NCI-H146 (cell line): ENCODE measurements around the gene IQGAP2.

Experiments
- DNase-seq: peaks from one replicate; lab custom pipeline; 2025; lab: John Stamatoyannopoulos, UW

IQGAP2 gene

GRCh38 chr5:76385540-76385939 is 17.5 kb upstream of the IQGAP2 start:
- DNase-seq: no peak

GRCh38 chr5:76386360-76386759 is 16.7 kb upstream of the IQGAP2 start:
- no peak for DNase-seq

- no peak for DNase-seq
Measured at GRCh38 chr5:76388236-76388635, 14.8 kb upstream of the IQGAP2 start.

GRCh38 chr5:76388791-76389512 is 14.1 kb upstream of the IQGAP2 start:
- DNase-seq: no peak

GRCh38 chr5:76389513-76390154 is 13.5 kb upstream of the IQGAP2 start:
- DNase-seq: no peak

GRCh38 chr5:76391014-76391413 is 12.1 kb upstream of the IQGAP2 start:
- DNase-seq: no peak

- no peak for DNase-seq
Measured at GRCh38 chr5:76393035-76393680, 9.9 kb upstream of the IQGAP2 start.

GRCh38 chr5:76397200-76397599 is 5.9 kb upstream of the IQGAP2 start:
- DNase-seq: no peak

- DNase-seq: no peak
Measured at GRCh38 chr5:76399268-76399667, 3.8 kb upstream of the IQGAP2 start.

- DNase-seq: no peak
Measured at GRCh38 chr5:76400466-76400865, 2.6 kb upstream of the IQGAP2 start.

GRCh38 chr5:76401801-76402250 is 1.3 kb upstream of the IQGAP2 start:
- DNase-seq: no peak

GRCh38 chr5:76402251-76402885 is 717 bp upstream of the IQGAP2 start:
- DNase-seq: no peak

- no peak for DNase-seq
Measured at GRCh38 chr5:76403766-76404222, 709 bp downstream of the IQGAP2 start.

GRCh38 chr5:76404223-76405211 is 1.4 kb downstream of the IQGAP2 start:
- DNase-seq: no peak

GRCh38 chr5:76406014-76406413 is 2.9 kb downstream of the IQGAP2 start:
- DNase-seq: no peak

GRCh38 chr5:76406673-76407072 is 3.6 kb downstream of the IQGAP2 start:
- DNase-seq: no peak

GRCh38 chr5:76408104-76408654 is 5.1 kb downstream of the IQGAP2 start:
- no peak for DNase-seq

- no peak for DNase-seq
Measured at GRCh38 chr5:76412511-76412910, 9.4 kb downstream of the IQGAP2 start.

- no peak for DNase-seq
Measured at GRCh38 chr5:76413746-76414145, 10.7 kb downstream of the IQGAP2 start.

- no peak for DNase-seq
Measured at GRCh38 chr5:76414788-76415187, 11.7 kb downstream of the IQGAP2 start.

- DNase-seq: no peak
Measured at GRCh38 chr5:76415855-76416254, 12.8 kb downstream of the IQGAP2 start.
